ENCODE results near the gene PTTG1IP. TPM values are rescaled to one million over a fixed set of nuclear protein-coding genes. Genes with fewer than 3 reads are reported as not detected.
A peak's percentile ranks its signal among the peaks of the same experiment; 100 is the strongest.

PTTG1IP gene
- total and polyA plus RNA-seq, 2 donors (not counting 1 experiment from before 2014, with no cell fraction given) = 229 to 240 TPM

- H3K9me3 ChIP-seq (ENCODE audit: control insufficient read depth, insufficient read depth, low read depth, low read length) = no peaks in the 10 kb centered on the region
- H3K4me3 ChIP-seq (replicated peaks in 1 of 4; ENCODE audit: control extremely low read depth in 1 of 4, insufficient read depth in 1 of 4, low read depth in 3 of 4, low read length in 4 of 4) = peak overlapping the region; percentile 49 to 90 (median 52)
These were observed 1.2 kb upstream of the PTTG1IP start for GRCh38 chr21:44874497-44875315.

GRCh38 chr21:44874240-44874496 lies 678 bp upstream of the PTTG1IP start:
- Histone ChIP-seq H3K4me1 (ENCODE audit: control insufficient read depth, extremely low read depth, insufficient read depth, low read length) (peaks cover 20% of the 10 kb centered on the region), H2AFZ (ENCODE audit: low read length) (peak overlapping the region; percentile 66), H3K27ac (ENCODE audit: insufficient read depth, low read length) (peak overlapping the region; percentile 56), H3K4me2 (ENCODE audit: extremely low read depth, insufficient read depth, low read length) (peak overlapping the region; percentile 91), H3K79me2 (ENCODE audit: control insufficient read depth, insufficient read depth, low read length) (peaks cover 34% of the 10 kb centered on the region), H3K9me3 (ENCODE audit: control insufficient read depth, insufficient read depth, low read depth, low read length) (no peaks in the 10 kb centered on the region), H3K4me3 (replicated peaks in 1 of 4; ENCODE audit: control extremely low read depth in 1 of 4, insufficient read depth in 1 of 4, low read depth in 3 of 4, low read length in 4 of 4) (peak overlapping the region; percentile 49 to 90 (median 52)), H3K9ac (ENCODE audit: insufficient read depth, low read length) (peak overlapping the region; percentile 68), H3K27me3 (ENCODE audit: control insufficient read depth, insufficient read depth, low read length) (no peaks in the 10 kb centered on the region), H4K20me1 (ENCODE audit: control insufficient read depth, extremely low read depth, insufficient read depth, low read length) (no peaks in the 10 kb centered on the region), H3K36me3 (ENCODE audit: control insufficient read depth, insufficient read depth, low read length) (no peaks in the 10 kb centered on the region)
- TF ChIP-seq EZH2 (IDR thresholded peaks at IDR 0.05; ENCODE audit: low read length, missing control alignments) (no peak), CTCF (conservative IDR thresholded peaks at IDR 0.05 in 1 of 2, IDR thresholded peaks at IDR 0.05 in 1 of 2; ENCODE audit: low read depth in 1 of 2, low read length in 2 of 2) (no peak)
- DNase-seq (ENCODE audit: low read depth in 2 of 2) = no peak

More at GRCh38 chr21:44874497-44875315, 1.2 kb upstream of the PTTG1IP start:
- H3K79me2 ChIP-seq (ENCODE audit: control insufficient read depth, insufficient read depth, low read length) = peaks cover 30% of the 10 kb centered on the region
- peak overlapping the region; percentile 91 for H3K4me2 ChIP-seq (ENCODE audit: extremely low read depth, insufficient read depth, low read length)
- peaks cover 18% of the 10 kb centered on the region for H3K4me1 ChIP-seq (ENCODE audit: control insufficient read depth, extremely low read depth, insufficient read depth, low read length)
- peak overlapping the region; percentile 66 for H2AFZ ChIP-seq (ENCODE audit: low read length)
- no peaks in the 10 kb centered on the region for H3K36me3 ChIP-seq (ENCODE audit: control insufficient read depth, insufficient read depth, low read length)
- no peak for TF ChIP-seq EZH2 (IDR thresholded peaks at IDR 0.05; ENCODE audit: low read length, missing control alignments)
- no peak for TF ChIP-seq CTCF (conservative IDR thresholded peaks at IDR 0.05 in 1 of 2, IDR thresholded peaks at IDR 0.05 in 1 of 2; ENCODE audit: low read depth in 1 of 2, low read length in 2 of 2)
- no peaks in the 10 kb centered on the region for H4K20me1 ChIP-seq (ENCODE audit: control insufficient read depth, extremely low read depth, insufficient read depth, low read length)
- H3K27ac ChIP-seq (ENCODE audit: insufficient read depth, low read length) = no peak overlapping the region
- no peaks in the 10 kb centered on the region for H3K27me3 ChIP-seq (ENCODE audit: control insufficient read depth, insufficient read depth, low read length)
- no peak for DNase-seq (ENCODE audit: low read depth in 2 of 2)
- H3K9ac ChIP-seq (ENCODE audit: insufficient read depth, low read length) = no peak overlapping the region

GRCh38 chr21:44872649-44873355 lies 688 bp downstream of the PTTG1IP start:
- peaks cover 48% of the 10 kb centered on the region for H3K79me2 ChIP-seq (ENCODE audit: control insufficient read depth, insufficient read depth, low read length)

More at GRCh38 chr21:44872649-44873355, 688 bp downstream of the PTTG1IP start:
- Histone ChIP-seq H4K20me1 (ENCODE audit: control insufficient read depth, extremely low read depth, insufficient read depth, low read length) (no peaks in the 10 kb centered on the region), H3K4me2 (ENCODE audit: extremely low read depth, insufficient read depth, low read length) (peak overlapping the region; percentile 72), H3K4me3 (replicated peaks in 1 of 4; ENCODE audit: control extremely low read depth in 1 of 4, insufficient read depth in 1 of 4, low read depth in 3 of 4, low read length in 4 of 4) (peak overlapping the region; percentile 76 to 92 (median 87)), H3K4me1 (ENCODE audit: control insufficient read depth, extremely low read depth, insufficient read depth, low read length) (peaks cover 31% of the 10 kb centered on the region), H3K27ac (ENCODE audit: insufficient read depth, low read length) (peak overlapping the region; percentile 95), H3K9me3 (ENCODE audit: control insufficient read depth, insufficient read depth, low read depth, low read length) (no peaks in the 10 kb centered on the region), H3K27me3 (ENCODE audit: control insufficient read depth, insufficient read depth, low read length) (no peaks in the 10 kb centered on the region), H3K9ac (ENCODE audit: insufficient read depth, low read length) (peak overlapping the region; percentile 80), H3K36me3 (ENCODE audit: control insufficient read depth, insufficient read depth, low read length) (no peaks in the 10 kb centered on the region), H2AFZ (ENCODE audit: low read length) (no peak overlapping the region)
- peak; percentile 31 to 60 for DNase-seq (ENCODE audit: low read depth in 2 of 2)
- TF ChIP-seq EZH2 (IDR thresholded peaks at IDR 0.05; ENCODE audit: low read length, missing control alignments) = no peak
- no peak for TF ChIP-seq CTCF (conservative IDR thresholded peaks at IDR 0.05 in 1 of 2, IDR thresholded peaks at IDR 0.05 in 1 of 2; ENCODE audit: low read depth in 1 of 2, low read length in 2 of 2)
